Transverse colon (tissue), 4 donors: ENCODE results near the gene MYO5B.

ENCODE experiments used
- EP300 ChIP-seq: sonication (generic); formaldehyde crosslinking; IDR thresholded peaks from one replicate; pipeline ENCODE4 v1.6.1; 2017; ENCODE audit warnings: antibody characterized with exemption, low read depth
- POLR2A ChIP-seq: fragments of 450-650 bp; IDR thresholded peaks from one replicate; pipeline ENCODE4 v1.6.1; 2016; ENCODE audit warnings: antibody characterized with exemption, mild to moderate bottlenecking, moderate library complexity
- POLR2AphosphoS5 ChIP-seq, 3 donors: sonication (generic); formaldehyde crosslinking; IDR thresholded peaks; one replicate each; pipeline ENCODE4 v1.6.1; 2016; ENCODE audit warnings: antibody characterized with exemption in 3 of 3
- TF ChIP-seq, protein P1 (sequence below), 5 experiments: fragments of 200-600 bp in 3 of 5; fragments of 450-650 bp in 2 of 5; sonication (generic) in 3 of 5; IDR thresholded peaks; 1 replicate in 2 of 5; 2 replicates in 3 of 5; pipeline ENCODE4 v1.5.1; 2016 to 2017; ENCODE audit warnings: antibody characterized with exemption in 5 of 5, inconsistent platforms in 3 of 5, mild to moderate bottlenecking in 2 of 5, moderate library complexity in 1 of 5

- TF ChIP-seq, protein P1, sequence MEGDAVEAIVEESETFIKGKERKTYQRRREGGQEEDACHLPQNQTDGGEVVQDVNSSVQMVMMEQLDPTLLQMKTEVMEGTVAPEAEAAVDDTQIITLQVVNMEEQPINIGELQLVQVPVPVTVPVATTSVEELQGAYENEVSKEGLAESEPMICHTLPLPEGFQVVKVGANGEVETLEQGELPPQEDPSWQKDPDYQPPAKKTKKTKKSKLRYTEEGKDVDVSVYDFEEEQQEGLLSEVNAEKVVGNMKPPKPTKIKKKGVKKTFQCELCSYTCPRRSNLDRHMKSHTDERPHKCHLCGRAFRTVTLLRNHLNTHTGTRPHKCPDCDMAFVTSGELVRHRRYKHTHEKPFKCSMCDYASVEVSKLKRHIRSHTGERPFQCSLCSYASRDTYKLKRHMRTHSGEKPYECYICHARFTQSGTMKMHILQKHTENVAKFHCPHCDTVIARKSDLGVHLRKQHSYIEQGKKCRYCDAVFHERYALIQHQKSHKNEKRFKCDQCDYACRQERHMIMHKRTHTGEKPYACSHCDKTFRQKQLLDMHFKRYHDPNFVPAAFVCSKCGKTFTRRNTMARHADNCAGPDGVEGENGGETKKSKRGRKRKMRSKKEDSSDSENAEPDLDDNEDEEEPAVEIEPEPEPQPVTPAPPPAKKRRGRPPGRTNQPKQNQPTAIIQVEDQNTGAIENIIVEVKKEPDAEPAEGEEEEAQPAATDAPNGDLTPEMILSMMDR (IDR thresholded peaks at IDR 0.05) = no peak
- no peak for TF ChIP-seq POLR2A
- TF ChIP-seq EP300 = no peak
- no peak for TF ChIP-seq POLR2AphosphoS5 (IDR thresholded peaks at IDR 0.05)
Measured at GRCh38 chr18:50045126-50045525, 149.8 kb downstream of the MYO5B start.
